Testis (tissue), 2 donors: Measurements from ENCODE around the gene MAPK1IP1L.

ENCODE experiments used
- POLR2A ChIP-seq: fragments of 450-650 bp; IDR thresholded peaks from one replicate; pipeline ENCODE4 v1.6.1; 2017; ENCODE audit warnings: antibody characterized with exemption, mild to moderate bottlenecking, moderate library complexity
- TF ChIP-seq, protein P1 (sequence below), 3 experiments: fragments of 450-650 bp in 2 of 3; fragments of 200-600 bp in 1 of 3; sonication (generic) in 1 of 3; IDR thresholded peaks; one replicate each; pipeline ENCODE4 v1.5.1; 2016 to 2019; ENCODE audit warnings: antibody characterized with exemption in 3 of 3, mild to moderate bottlenecking in 2 of 3, moderate library complexity in 1 of 3

DNA sequence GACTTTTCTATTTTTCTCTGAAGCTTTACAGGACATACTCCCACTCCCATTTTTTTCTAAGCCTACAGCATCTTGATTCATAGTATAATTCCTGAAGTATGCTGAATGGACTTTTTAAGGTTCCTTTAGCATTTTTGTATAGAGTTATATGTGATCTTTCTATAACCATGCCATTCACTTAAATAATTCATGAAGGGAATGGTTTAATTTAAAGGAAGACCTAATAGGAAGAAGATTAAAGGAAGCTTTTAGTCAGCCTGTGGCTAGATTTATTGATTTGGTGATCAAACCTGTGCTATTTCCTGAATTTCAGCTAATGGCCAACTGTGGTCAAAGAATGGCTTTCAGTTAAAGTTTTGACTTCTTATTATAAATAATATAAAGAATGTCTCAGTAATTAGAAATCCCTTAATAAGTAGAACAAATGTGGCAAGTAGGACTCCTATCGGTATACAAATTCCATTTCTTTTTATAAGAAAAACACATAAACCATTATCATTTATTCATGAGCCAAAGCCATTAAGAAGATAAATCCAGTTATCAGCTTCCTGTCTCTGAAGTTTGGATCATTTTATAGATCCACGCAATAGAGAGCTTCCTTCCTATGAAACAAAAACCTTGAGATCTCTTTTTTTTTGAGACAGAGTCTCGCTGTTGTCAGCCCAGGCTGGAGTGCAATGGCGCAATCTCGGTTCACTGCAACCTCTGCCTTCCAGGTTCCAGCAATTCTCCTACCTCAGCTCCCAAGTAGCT, 4.0 kb upstream of the MAPK1IP1L start:
- TF ChIP-seq, protein P1, sequence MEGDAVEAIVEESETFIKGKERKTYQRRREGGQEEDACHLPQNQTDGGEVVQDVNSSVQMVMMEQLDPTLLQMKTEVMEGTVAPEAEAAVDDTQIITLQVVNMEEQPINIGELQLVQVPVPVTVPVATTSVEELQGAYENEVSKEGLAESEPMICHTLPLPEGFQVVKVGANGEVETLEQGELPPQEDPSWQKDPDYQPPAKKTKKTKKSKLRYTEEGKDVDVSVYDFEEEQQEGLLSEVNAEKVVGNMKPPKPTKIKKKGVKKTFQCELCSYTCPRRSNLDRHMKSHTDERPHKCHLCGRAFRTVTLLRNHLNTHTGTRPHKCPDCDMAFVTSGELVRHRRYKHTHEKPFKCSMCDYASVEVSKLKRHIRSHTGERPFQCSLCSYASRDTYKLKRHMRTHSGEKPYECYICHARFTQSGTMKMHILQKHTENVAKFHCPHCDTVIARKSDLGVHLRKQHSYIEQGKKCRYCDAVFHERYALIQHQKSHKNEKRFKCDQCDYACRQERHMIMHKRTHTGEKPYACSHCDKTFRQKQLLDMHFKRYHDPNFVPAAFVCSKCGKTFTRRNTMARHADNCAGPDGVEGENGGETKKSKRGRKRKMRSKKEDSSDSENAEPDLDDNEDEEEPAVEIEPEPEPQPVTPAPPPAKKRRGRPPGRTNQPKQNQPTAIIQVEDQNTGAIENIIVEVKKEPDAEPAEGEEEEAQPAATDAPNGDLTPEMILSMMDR (IDR thresholded peaks at IDR 0.05) = no peak
- TF ChIP-seq POLR2A = no peak
